Panc1 (cell line): ENCODE measurements around the gene KCNQ1. TPM values are rescaled to one million over a fixed set of nuclear protein-coding genes. Genes with fewer than 3 reads are reported as not detected.

Experiments
- ATAC-seq: fragments of 200-7000 bp; cut with Tn5 transposase; 2 replicates; pipeline ENCODE4 v1.9.1; 2020; ENCODE audit warnings: mild to moderate bottlenecking, moderate library complexity
- BruUV-seq: library from RNA; stranded (reverse); fragments of 400-500 nt; replicated peaks from 2 replicates; lab custom pipeline; 2021; lab: Mats Ljungman, UMichigan
- CTCF ChIA-PET: fragments of 300-600 bp; sonication (Branson Sonifier 250); formaldehyde crosslinking; loops from one replicate; lab custom pipeline; 2022; ENCODE audit warnings: antibody characterized with exemption; lab: Charles Lee
- POLR2A ChIA-PET: fragments of 300-600 bp; sonication (Branson Sonifier 250); formaldehyde crosslinking; loops from one replicate; lab custom pipeline; 2022; ENCODE audit warnings: antibody characterized with exemption; lab: Charles Lee
- DNase-seq: peaks from one replicate; pipeline ENCODE4 v3.0.0-alpha.2; 2010; ENCODE audit warnings: low read depth, low spot score
- H3K27ac ChIP-seq: 2 replicates; pipeline ENCODE4 v1.5.1; 2011; ENCODE audit warnings: mild to moderate bottlenecking, low read length, inconsistent platforms
- H3K27me3 ChIP-seq: fragments of 200-500 bp; sonication (Bioruptor generic); 2 replicates; pipeline ENCODE4 v1.6.0; 2014; ENCODE audit warnings: low read length, inconsistent platforms; ENCODE audit not compliant: control insufficient read depth, insufficient read depth
- H3K36me3 ChIP-seq: fragments of 200-500 bp; sonication (Bioruptor generic); 2 replicates; pipeline ENCODE4 v1.5.1; 2014; ENCODE audit warnings: inconsistent platforms, mild to moderate bottlenecking, low read length, moderate library complexity; ENCODE audit not compliant: control insufficient read depth, insufficient read depth
- H3K4me1 ChIP-seq: 2 replicates; pipeline ENCODE4 v1.5.1; 2011; ENCODE audit warnings: inconsistent platforms, mild to moderate bottlenecking, low read length, moderate library complexity; ENCODE audit not compliant: control insufficient read depth, insufficient read depth
- H3K4me3 ChIP-seq, 2 experiments: 2 replicates each; pipeline ENCODE4 v1.5.1; 2011 to 2012; ENCODE audit warnings: low read depth in 2 of 2, low read length in 2 of 2, mild to moderate bottlenecking in 2 of 2, inconsistent platforms in 1 of 2, moderate library complexity in 1 of 2
- H3K9me3 ChIP-seq: fragments of 200-500 bp; sonication (Bioruptor generic); 2 replicates; pipeline ENCODE4 v1.5.1; 2014; ENCODE audit warnings: low read depth, mild to moderate bottlenecking, inconsistent platforms, low read length, moderate library complexity; ENCODE audit not compliant: control insufficient read depth, insufficient read depth
- CTCF ChIP-seq: fragments of 450-650 bp; IDR thresholded peaks from 2 replicates; pipeline ENCODE4 v1.5.1; 2017; ENCODE audit warnings: mild to moderate bottlenecking
- POLR2AphosphoS5 ChIP-seq: IDR thresholded peaks from 2 replicates; pipeline ENCODE4 v1.6.1; 2012; ENCODE audit warnings: mild to moderate bottlenecking, low read depth, low read length, moderate library complexity
- REST ChIP-seq, 2 experiments: IDR thresholded peaks; 2 replicates each; pipeline ENCODE4 v1.6.1; 2011 to 2012; ENCODE audit warnings: low read depth in 2 of 2, control low read depth in 1 of 2, low read length in 1 of 2, mild to moderate bottlenecking in 1 of 2, moderate library complexity in 1 of 2; ENCODE audit not compliant: insufficient read depth in 1 of 2
- SIN3A ChIP-seq: IDR thresholded peaks from 2 replicates; pipeline ENCODE4 v1.6.1; 2012; ENCODE audit warnings: low read depth, mild to moderate bottlenecking, low read length, moderate library complexity, borderline replicate concordance; ENCODE audit not compliant: insufficient read depth
- TCF7L2 ChIP-seq: IDR thresholded peaks from 2 replicates; pipeline ENCODE4 v1.6.1; 2011; ENCODE audit warnings: mild to moderate bottlenecking, low read depth, low read length, inconsistent platforms
- in situ Hi-C: cut with HindIII; loops from 2 replicates; pipeline ENCODE4 v1.10.0; 2016; ENCODE audit warnings: low sequenced_read_pairs, low pct_unique_long_range_greater_than_20kb
- intact Hi-C: fragments of 100-400 bp; cut with micrococcal nuclease; formaldehyde crosslinking; loops from one replicate; pipeline ENCODE4 v1.10.0; 2022; ENCODE audit not compliant: unreplicated experiment
- total RNA-seq: library from RNA; stranded (reverse); gene quantifications from one replicate; pipeline ENCODE4 v1.2.1, GENCODE V29; 2021; ENCODE audit not compliant: unreplicated experiment

KCNQ1 gene
- total RNA-seq, 1 experiment from 2014 or later: 1.0 TPM

DNA sequence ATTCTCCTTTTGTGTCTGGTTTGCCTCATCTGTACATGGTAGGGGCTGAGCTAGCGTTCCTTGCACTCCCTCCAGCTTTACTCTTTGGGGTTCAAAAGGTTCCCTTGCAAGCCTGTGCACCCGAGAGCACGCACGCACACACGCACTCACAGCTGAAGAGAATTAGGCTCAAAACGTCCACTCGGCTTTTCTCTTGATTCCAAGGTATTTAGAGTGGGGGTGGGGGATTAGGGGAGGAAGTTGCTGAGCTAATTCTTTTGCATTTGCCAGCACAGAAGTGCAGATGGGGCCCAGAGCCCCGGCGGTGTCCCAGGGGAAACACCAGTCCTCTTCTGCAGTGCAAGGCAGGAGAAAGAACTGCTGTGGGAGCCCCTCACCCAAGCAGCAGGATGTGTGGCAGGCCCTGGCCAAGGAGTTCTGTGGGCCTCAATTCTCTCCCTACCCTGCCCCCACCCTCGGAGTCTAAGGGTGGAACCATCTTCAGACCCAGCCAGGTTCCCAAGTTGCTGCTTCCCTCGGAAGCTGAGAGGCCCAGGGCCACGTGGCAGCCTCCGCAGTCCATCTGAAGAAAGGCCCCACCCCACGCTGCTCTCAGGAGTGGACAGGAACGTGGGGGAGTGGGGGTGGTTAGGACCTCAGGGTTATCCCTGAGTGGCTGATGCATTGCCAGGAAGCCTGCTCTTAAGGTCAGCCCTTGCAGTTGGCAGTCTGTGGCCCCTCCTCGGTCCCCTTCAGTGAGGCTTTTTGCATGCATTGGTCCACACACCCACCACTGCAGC lies 258.7 kb downstream of the KCNQ1 start:
- no TSS peak for BruUV-seq
- H3K36me3 ChIP-seq: no peaks in the 10 kb centered on the region
- ChIA-PET POLR2A (no interaction called here), CTCF (no interaction called here)
- no peak overlapping the region for H3K4me3 ChIP-seq
- ATAC-seq (no peak), DNase-seq (no peak)
- peaks cover 6% of the 10 kb centered on the region; the same call in 1 of the 2 replicates for H3K4me1 ChIP-seq
- no peak overlapping the region for H3K27ac ChIP-seq
- H3K9me3 ChIP-seq: no peaks in the 10 kb centered on the region
- no peaks in the 10 kb centered on the region for H3K27me3 ChIP-seq
- in situ Hi-C loops (no loop called here), intact Hi-C loops (no loop called here)
- TF ChIP-seq TCF7L2 (no peak), POLR2AphosphoS5 (no peak), CTCF (no peak), REST (IDR thresholded peaks at IDR 0.05; ENCODE audit: insufficient read depth in 1 of 2, low read depth in 2 of 2, low read length in 1 of 2) (no peak), SIN3A (no peak)

DNA sequence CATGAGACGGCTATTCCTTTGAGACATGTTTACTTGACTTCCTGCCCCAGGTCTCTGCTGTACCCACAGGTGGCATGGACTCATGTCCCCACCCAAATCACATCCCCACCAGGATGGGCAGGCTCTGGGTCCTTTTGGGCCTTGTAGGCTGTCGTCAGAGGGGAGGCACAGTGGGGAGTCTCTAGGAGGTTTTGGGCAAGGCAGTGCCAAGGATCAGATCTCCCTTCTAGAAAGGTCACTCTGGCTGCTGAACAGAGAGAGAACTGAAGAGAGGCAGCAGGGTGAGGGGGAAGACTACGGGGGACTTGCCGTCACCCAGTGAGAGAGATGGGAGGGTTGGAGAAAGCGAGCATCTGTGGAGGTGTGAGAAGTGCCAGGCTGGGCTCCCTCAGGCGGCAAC lies 259.5 kb downstream of the KCNQ1 start:
- H3K4me3 ChIP-seq: no peak overlapping the region
- no TSS peak for BruUV-seq
- H3K9me3 ChIP-seq: no peaks in the 10 kb centered on the region
- TF ChIP-seq REST (IDR thresholded peaks at IDR 0.05; ENCODE audit: insufficient read depth in 1 of 2, low read depth in 2 of 2, low read length in 1 of 2) (no peak), SIN3A (no peak), CTCF (no peak), POLR2AphosphoS5 (no peak), TCF7L2 (no peak)
- CTCF ChIA-PET: no interaction called here
- H3K36me3 ChIP-seq: no peaks in the 10 kb centered on the region
- POLR2A ChIA-PET: no interaction called here
- DNase-seq (no peak), ATAC-seq (no peak)
- in situ Hi-C loops: no loop called here
- no peaks in the 10 kb centered on the region for H3K27me3 ChIP-seq
- intact Hi-C loops: no loop called here
- H3K4me1 ChIP-seq: peaks cover 6% of the 10 kb centered on the region; the same call in 1 of the 2 replicates
- H3K27ac ChIP-seq: no peak overlapping the region
